GM12891 (cell line): Measurements from ENCODE around the gene GALNT9.
"Not testable (repeated sequence)": the region's sequence is repeated elsewhere in the genome, so short reads cannot be mapped to it uniquely, and the experiment has no call there.

Experiments used
- DNase-seq: peaks from one replicate; pipeline ENCODE4 v3.0.0; 2011; ENCODE audit warnings: low spot score; ENCODE audit not compliant: insufficient read length
- FAIRE-seq: peaks from 2 replicates; lab custom pipeline; 2011; peaks lifted over from hg19 to GRCh38; lab: Jason Lieb, UNC
- PAX5 ChIP-seq: IDR thresholded peaks from 2 replicates; pipeline ENCODE4 v1.6.1; 2011; ENCODE audit warnings: low read length, moderate library complexity, mild to moderate bottlenecking; ENCODE audit not compliant: insufficient read depth, severe bottlenecking
- POLR2A ChIP-seq: IDR thresholded peaks from 2 replicates; pipeline ENCODE4 v1.6.1; 2011; ENCODE audit warnings: low read depth, low read length, control low read depth
- POLR2AphosphoS5 ChIP-seq: IDR thresholded peaks from 2 replicates; pipeline ENCODE4 v1.6.1; 2011; ENCODE audit warnings: low read depth, low read length, control low read depth
- POU2F2 ChIP-seq: IDR thresholded peaks from 2 replicates; pipeline ENCODE4 v1.6.1; 2011; ENCODE audit warnings: low read depth, mild to moderate bottlenecking, control low read depth, low read length, moderate library complexity
- SPI1 ChIP-seq: IDR thresholded peaks from 2 replicates; pipeline ENCODE4 v1.6.1; 2011; ENCODE audit warnings: low read depth, low read length, control low read depth
- TAF1 ChIP-seq: IDR thresholded peaks from 2 replicates; pipeline ENCODE4 v1.6.1; 2011; ENCODE audit warnings: low read depth, low read length, control low read depth

GALNT9 gene

GRCh38 chr12:132359551-132359950 lies 30.2 kb upstream of the GALNT9 start:
- FAIRE-seq (no peak), DNase-seq (no peak)
- no peak for TF ChIP-seq SPI1
- no peak for TF ChIP-seq POLR2AphosphoS5
- TF ChIP-seq POLR2A, result no peak
- no peak for TF ChIP-seq TAF1
- no peak for TF ChIP-seq PAX5
- TF ChIP-seq POU2F2, result no peak

DNA sequence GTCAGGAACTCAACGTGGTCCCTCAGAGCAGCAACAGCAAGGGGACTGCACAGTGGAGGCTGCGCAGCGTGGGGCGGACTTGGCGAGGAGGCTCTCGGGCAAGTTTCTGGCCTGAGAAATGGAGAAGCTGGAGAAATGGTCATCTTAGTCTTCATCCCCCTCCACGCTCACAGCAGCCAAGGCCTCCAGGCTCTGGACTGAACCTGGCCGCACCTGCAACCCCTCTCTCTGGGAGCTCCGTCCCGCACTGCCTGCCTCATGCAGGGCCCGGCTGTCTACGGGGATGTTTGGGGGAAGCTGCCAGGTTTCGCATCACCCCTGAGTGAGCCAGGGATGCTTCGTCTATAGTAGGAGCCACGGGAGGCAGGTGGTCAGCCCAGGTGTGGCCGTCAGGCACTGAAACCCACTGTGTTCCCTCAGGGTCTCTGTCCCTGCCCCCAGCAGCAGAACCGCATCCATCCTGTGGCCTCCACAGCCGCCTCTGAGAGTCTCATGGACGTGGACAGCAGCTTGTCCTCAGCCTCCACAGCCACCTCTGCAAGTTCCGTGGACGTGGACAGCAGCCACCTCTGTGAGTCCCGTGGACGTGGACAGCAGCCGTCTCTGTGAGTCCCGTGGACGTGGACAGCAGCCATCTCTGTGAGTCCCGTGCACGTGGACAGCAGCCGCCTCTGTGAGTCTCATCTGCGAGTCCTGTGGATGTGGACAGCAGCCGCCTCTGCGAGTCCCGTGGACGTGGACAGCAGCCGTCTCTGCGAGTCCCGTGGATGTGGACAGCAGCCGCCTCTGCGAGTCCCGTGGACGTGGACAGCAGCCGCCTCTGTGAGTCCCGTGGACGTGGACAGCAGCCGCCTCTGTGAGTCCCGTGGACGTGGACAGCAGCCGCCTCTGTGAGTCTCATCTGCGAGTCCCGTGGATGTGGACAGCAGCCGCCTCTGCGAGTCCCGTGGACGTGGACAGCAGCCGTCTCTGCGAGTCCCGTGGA lies 29.1 kb upstream of the GALNT9 start:
- FAIRE-seq, DNase-seq: not testable (repeated sequence)

- DNase-seq, result no peak
- no peak for TF ChIP-seq TAF1
- no peak for TF ChIP-seq POLR2A
- TF ChIP-seq POU2F2, result no peak
- no peak for TF ChIP-seq SPI1
- no peak for TF ChIP-seq PAX5
- no peak for TF ChIP-seq POLR2AphosphoS5
- FAIRE-seq, result no peak
These were observed 28.3 kb upstream of the GALNT9 start for GRCh38 chr12:132357623-132358186.

- DNase-seq (no peak), FAIRE-seq (no peak)
- TF ChIP-seq TAF1 (no peak), POLR2AphosphoS5 (no peak), PAX5 (no peak), POU2F2 (no peak), SPI1 (no peak), POLR2A (no peak)
These were observed 27.6 kb upstream of the GALNT9 start for GRCh38 chr12:132356691-132357622.

- no peak for DNase-seq
- TF ChIP-seq POLR2AphosphoS5, result no peak
- TF ChIP-seq POLR2A, result no peak
- TF ChIP-seq TAF1, result no peak
- TF ChIP-seq POU2F2, result no peak
- no peak for FAIRE-seq
These were observed 26.6 kb upstream of the GALNT9 start for GRCh38 chr12:132355742-132356681.

DNA sequence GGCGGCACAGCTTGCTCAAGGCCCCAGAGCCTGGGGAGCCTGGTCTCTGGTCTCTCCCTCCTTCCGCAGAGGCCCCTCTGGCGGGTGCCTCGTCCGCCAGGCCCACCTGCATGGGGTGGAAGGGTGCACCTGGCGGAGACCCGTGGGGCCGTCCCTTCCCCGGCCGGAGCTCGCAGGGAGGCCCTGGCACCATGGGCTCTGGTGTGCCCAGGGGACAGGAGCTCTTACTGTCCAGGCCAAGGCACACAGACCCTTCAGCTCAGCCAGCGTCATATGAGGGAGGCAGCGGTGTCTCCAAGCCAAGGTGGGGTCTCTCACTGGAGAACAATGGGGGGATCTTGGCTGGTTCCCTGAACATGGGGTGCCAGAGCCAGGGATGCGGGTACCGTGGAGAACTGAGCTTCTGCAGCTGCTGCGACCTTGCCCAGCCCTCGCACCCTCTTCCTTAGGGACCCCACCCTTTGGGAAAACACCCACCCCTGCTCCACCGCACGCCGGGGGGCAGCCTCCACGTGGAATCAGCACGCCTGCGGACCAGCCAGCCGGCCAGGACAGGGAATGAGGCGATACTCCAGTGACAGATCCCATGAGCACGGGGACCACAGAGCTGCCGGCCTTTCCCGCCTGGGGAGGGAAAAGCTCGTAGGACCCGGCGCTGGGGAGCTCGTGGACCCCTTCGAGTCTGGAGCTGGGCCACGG lies 25.7 kb upstream of the GALNT9 start:
- DNase-seq (no peak), FAIRE-seq (no peak)
- no peak for TF ChIP-seq PAX5
- TF ChIP-seq TAF1, result no peak
- TF ChIP-seq POU2F2, result no peak
- TF ChIP-seq POLR2AphosphoS5, result no peak
- TF ChIP-seq SPI1, result no peak
- no peak for TF ChIP-seq POLR2A

- FAIRE-seq (no peak), DNase-seq (no peak)
- TF ChIP-seq TAF1 (no peak), POU2F2 (no peak), SPI1 (no peak), POLR2AphosphoS5 (no peak), POLR2A (no peak), PAX5 (no peak)
These were observed 25.0 kb upstream of the GALNT9 start for GRCh38 chr12:132354211-132354981.

GRCh38 chr12:132353811-132354210 lies 24.4 kb upstream of the GALNT9 start:
- TF ChIP-seq POLR2A (no peak), PAX5 (no peak), POU2F2 (no peak), SPI1 (no peak), POLR2AphosphoS5 (no peak), TAF1 (no peak)
- DNase-seq (no peak), FAIRE-seq (no peak)
